MCF 10A (cell line): ENCODE measurements around the gene FRMPD4. TPM values are rescaled to one million over a fixed set of nuclear protein-coding genes. Genes with fewer than 3 reads are reported as not detected.
A peak's percentile ranks its signal among the peaks of the same experiment; 100 is the strongest.

Experiments used
- BruUV-seq: library from RNA; stranded (reverse); fragments of 400-500 nt; replicated peaks from 2 replicates; lab custom pipeline; 2021; lab: Mats Ljungman, UMichigan
- CTCF ChIA-PET: fragments of 300-600 bp; sonication (Branson Sonifier 250); formaldehyde crosslinking; extraction: SDS; loops from one replicate; lab custom pipeline; 2021; ENCODE audit warnings: antibody characterized with exemption, inconsistent platforms; lab: Yijun Ruan, JAX
- POLR2A ChIA-PET: fragments of 300-600, 350-650 bp; sonication (Branson Sonifier 250); formaldehyde crosslinking; extraction: SDS; loops from one replicate; lab custom pipeline; 2020; ENCODE audit warnings: antibody characterized with exemption, inconsistent platforms; lab: Yijun Ruan, JAX
- DNase-seq: peaks from one replicate; pipeline ENCODE4 v3.0.0-alpha.2; 2018; ENCODE audit not compliant: unreplicated experiment
- H3K27ac Mint-ChIP-seq: one replicate; pipeline ENCODE4 v1.8.0; 2022; ENCODE audit warnings: mild to moderate bottlenecking, low read depth, mixed read lengths; ENCODE audit not compliant: unreplicated experiment
- H3K27me3 Mint-ChIP-seq: one replicate; pipeline ENCODE4 v1.8.0; 2022; ENCODE audit warnings: mixed read lengths; ENCODE audit not compliant: insufficient read depth, unreplicated experiment
- H3K36me3 Mint-ChIP-seq: one replicate; pipeline ENCODE4 v1.8.0; 2022; ENCODE audit warnings: mild to moderate bottlenecking, moderate library complexity, mixed read lengths; ENCODE audit not compliant: insufficient read depth, unreplicated experiment
- H3K4me1 Mint-ChIP-seq: one replicate; pipeline ENCODE4 v1.8.0; 2022; ENCODE audit warnings: mixed read lengths; ENCODE audit not compliant: insufficient read depth, unreplicated experiment
- H3K4me3 Mint-ChIP-seq: one replicate; pipeline ENCODE4 v1.8.0; 2022; ENCODE audit warnings: mild to moderate bottlenecking, moderate library complexity, mixed read lengths; ENCODE audit not compliant: unreplicated experiment
- H3K9me3 Mint-ChIP-seq: one replicate; pipeline ENCODE4 v1.8.0; 2022; ENCODE audit warnings: mixed read lengths; ENCODE audit not compliant: unreplicated experiment
- intact Hi-C: fragments of 100-400 bp; cut with micrococcal nuclease; formaldehyde crosslinking; loops from 2 replicates; pipeline ENCODE4 v1.14.1; 2022
- total RNA-seq: library from RNA; stranded (reverse); gene quantifications from 2 replicates; pipeline ENCODE4 v1.2.3, GENCODE V29; 2022
- TF ChIP-seq, protein P1 (sequence below): fragments of 200-600 bp; IDR thresholded peaks from one replicate; pipeline ENCODE4 v1.8.0; 2022; ENCODE audit warnings: antibody characterized with exemption, mild to moderate bottlenecking; ENCODE audit not compliant: unreplicated experiment

The FRMPD4 gene
- total RNA-seq, 1 experiment from 2014 or later = not detected

DNA sequence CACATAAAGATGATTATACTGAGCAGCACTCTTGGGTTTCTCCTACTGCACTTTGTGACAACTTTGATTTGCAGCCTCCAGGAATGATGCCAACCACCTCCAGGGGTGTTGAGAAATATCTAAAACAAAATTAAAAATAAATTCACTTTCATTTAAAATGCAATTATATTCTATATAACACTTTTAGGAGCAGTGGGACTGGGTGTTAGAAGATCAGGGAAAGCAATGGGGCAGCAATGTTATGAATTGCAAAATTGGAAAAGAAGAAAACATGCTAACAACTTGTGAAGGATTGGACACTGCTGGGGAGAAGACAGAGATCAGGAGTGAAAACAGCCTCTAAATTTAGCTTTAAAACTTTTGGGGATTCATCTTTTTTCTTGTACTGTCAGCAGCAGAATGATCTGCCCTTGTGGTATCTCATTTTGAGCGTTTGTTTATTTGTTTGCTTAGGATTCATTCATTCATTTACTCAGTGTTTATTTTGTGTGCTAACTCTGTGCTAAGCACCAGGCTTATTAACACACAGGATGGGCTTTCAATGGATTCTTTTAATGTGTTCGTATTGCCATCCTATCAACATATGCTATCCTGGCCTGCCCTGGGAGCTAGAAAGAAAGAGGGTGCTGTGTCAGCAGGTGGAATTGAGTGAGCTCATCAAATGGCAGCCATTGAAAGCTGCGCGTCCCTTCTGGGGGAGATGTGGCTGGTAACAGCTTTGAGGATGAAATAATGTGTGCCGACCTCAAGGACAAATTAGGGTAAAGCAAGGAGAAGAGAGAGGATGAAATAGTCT is 96.5 kb downstream of the FRMPD4 start:
- POLR2A ChIA-PET = no interaction called here
- no peaks in the 10 kb centered on the region for H3K36me3 Mint-ChIP-seq

DNA sequence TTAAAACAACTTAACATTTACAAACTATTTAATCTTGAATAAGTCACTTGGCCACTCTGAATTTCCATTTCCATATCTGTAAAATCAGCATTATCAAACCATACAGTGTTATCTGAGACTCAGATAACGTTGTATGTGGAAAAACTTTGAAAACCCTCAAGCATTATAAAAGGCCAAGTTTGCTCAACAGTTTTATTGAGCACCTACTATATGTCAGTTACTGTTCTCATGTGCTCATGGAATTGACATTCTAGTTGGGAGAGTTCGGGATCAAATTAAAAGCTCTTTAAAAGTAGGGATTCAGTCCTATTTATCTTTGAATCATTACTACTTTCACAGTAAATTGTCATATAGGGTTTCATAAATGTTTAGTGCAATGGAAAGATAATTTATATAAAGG is 97.9 kb downstream of the FRMPD4 start:
- CTCF ChIA-PET = interaction anchor here (0.6 to 0.7 kb wide), 4 partner anchors 24 to 1200 kb away, joined by 3 read pairs; no protein-coding TSS in a partner anchor
- Mint-ChIP-seq H3K27me3 (no peaks in the 10 kb centered on the region), H3K36me3 (no peaks in the 10 kb centered on the region), H3K4me1 (peaks cover 5% of the 10 kb centered on the region), H3K9me3 (no peaks in the 10 kb centered on the region), H3K4me3 (no peak overlapping the region), H3K27ac (no peak overlapping the region)
- TF ChIP-seq, protein P1, sequence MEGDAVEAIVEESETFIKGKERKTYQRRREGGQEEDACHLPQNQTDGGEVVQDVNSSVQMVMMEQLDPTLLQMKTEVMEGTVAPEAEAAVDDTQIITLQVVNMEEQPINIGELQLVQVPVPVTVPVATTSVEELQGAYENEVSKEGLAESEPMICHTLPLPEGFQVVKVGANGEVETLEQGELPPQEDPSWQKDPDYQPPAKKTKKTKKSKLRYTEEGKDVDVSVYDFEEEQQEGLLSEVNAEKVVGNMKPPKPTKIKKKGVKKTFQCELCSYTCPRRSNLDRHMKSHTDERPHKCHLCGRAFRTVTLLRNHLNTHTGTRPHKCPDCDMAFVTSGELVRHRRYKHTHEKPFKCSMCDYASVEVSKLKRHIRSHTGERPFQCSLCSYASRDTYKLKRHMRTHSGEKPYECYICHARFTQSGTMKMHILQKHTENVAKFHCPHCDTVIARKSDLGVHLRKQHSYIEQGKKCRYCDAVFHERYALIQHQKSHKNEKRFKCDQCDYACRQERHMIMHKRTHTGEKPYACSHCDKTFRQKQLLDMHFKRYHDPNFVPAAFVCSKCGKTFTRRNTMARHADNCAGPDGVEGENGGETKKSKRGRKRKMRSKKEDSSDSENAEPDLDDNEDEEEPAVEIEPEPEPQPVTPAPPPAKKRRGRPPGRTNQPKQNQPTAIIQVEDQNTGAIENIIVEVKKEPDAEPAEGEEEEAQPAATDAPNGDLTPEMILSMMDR = no peak
- POLR2A ChIA-PET = no interaction called here
- intact Hi-C loops = no loop called here
- BruUV-seq = no TSS peak
- DNase-seq = no peak

More for the DNA sequence above, 96.5 kb downstream of the FRMPD4 start:
- Mint-ChIP-seq H3K4me1 (peaks cover 5% of the 10 kb centered on the region), H3K9me3 (no peaks in the 10 kb centered on the region), H3K27me3 (no peaks in the 10 kb centered on the region), H3K27ac (no peak overlapping the region), H3K4me3 (no peak overlapping the region)
- intact Hi-C loops = no loop called here
- TF ChIP-seq, protein P1 = no peak
- peak; percentile 17 for DNase-seq
- no TSS peak for BruUV-seq
- CTCF ChIA-PET = no interaction called here

DNA sequence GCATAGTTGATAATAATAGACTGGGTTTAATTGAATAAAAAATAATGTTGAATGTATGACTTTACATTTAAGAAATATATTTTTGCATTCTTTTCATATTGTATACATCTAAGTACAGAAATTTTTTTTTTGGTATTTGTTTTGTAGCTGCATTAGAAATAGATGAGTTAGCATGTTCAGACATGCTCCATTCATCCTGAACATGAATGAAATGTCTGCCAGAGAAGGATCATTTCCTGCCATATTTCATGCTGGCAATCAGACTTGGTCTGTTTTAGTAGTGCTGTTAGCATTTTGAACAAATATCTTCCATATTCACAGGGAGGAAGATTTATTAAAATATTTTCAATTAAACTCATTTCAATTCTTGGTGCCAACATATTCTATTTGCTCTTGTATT is 98.9 kb downstream of the FRMPD4 start:
- no peak overlapping the region for H3K4me3 Mint-ChIP-seq
- no peaks in the 10 kb centered on the region for H3K27me3 Mint-ChIP-seq
- CTCF ChIA-PET = interaction anchor here (0.6 kb wide), 2 partner anchors 10 to 30 kb away, joined by 3 to 4 read pairs; no protein-coding TSS in a partner anchor
- BruUV-seq = no TSS peak
- POLR2A ChIA-PET = interaction anchor here (0.6 kb wide), 1 partner anchor 1417 kb away, joined by 3 read pairs; no protein-coding TSS in a partner anchor
- DNase-seq = peak; percentile 15
- intact Hi-C loops = no loop called here
- TF ChIP-seq, protein P1 = no peak
- no peaks in the 10 kb centered on the region for H3K36me3 Mint-ChIP-seq
- H3K9me3 Mint-ChIP-seq = no peaks in the 10 kb centered on the region
- H3K27ac Mint-ChIP-seq = no peak overlapping the region
- H3K4me1 Mint-ChIP-seq = peaks cover 5% of the 10 kb centered on the region

DNA sequence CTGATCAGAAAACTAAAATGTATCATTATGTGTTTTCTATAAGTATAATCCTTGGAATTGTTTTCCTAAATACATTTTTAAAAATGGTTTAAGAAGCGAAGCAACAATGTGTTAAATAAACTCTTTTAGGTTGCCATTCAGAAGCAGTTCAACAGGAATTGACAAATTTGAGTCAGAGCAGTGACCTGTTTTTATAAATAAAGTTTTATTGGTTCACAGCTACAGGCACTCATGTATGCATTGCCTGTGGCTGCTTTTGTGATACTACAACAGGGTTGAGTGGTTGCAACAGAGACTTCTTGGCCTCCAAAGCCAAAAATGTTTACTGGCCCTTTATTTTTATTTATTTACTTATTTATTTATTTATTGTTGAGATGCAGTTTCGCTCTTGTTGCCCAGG is 99.5 kb downstream of the FRMPD4 start:
- intact Hi-C loops = no loop called here

More for the DNA sequence above, 99.5 kb downstream of the FRMPD4 start:
- no peak for DNase-seq
- POLR2A ChIA-PET = interaction anchor here (0.6 kb wide), 1 partner anchor 1416 kb away, joined by 3 read pairs; no protein-coding TSS in a partner anchor
- CTCF ChIA-PET = no interaction called here
- Mint-ChIP-seq H3K27me3 (no peaks in the 10 kb centered on the region), H3K4me3 (no peak overlapping the region), H3K36me3 (no peaks in the 10 kb centered on the region), H3K4me1 (peaks cover 5% of the 10 kb centered on the region), H3K27ac (no peak overlapping the region), H3K9me3 (no peaks in the 10 kb centered on the region)
- TF ChIP-seq, protein P1 = no peak
- no TSS peak for BruUV-seq
